K562 (cell line): ENCODE measurements around the gene HMGCL.

ENCODE experiments used
- ATF6 ChIP-seq: sonication (generic); formaldehyde crosslinking; IDR thresholded peaks from 2 replicates; pipeline ENCODE4 v1.4.0; 2020; ENCODE audit warnings: mild to moderate bottlenecking, missing genetic modification reagents
- MYC ChIP-seq, 2 experiments: fragments of 250-450 bp in 1 of 2; sonication (Bioruptor Pico) in 1 of 2; IDR thresholded peaks; 2 replicates each; pipeline versions ENCODE4 v1.5.1 to v1.6.1; 2012 to 2021; ENCODE audit warnings: low read depth in 2 of 2, borderline replicate concordance in 1 of 2, improper control_type of control experiment in 1 of 2, low read length in 1 of 2, mild to moderate bottlenecking in 1 of 2, moderate library complexity in 1 of 2
- POLR2AphosphoS5 ChIP-seq: IDR thresholded peaks from 2 replicates; pipeline ENCODE4 v1.6.1; 2011; ENCODE audit warnings: mild to moderate bottlenecking, low read depth, low read length, moderate library complexity; ENCODE audit not compliant: control insufficient read depth, insufficient read depth
- SOX6 ChIP-seq: fragments of 450-650 bp; IDR thresholded peaks from 2 replicates; pipeline ENCODE4 v1.6.1; 2014; ENCODE audit warnings: mild to moderate bottlenecking

- TF ChIP-seq ATF6 = no peak
- TF ChIP-seq POLR2AphosphoS5 = no peak
- TF ChIP-seq MYC (IDR thresholded peaks at IDR 0.05; ENCODE audit: low read depth, low read length) = no peak
- no peak for TF ChIP-seq MYC (CRISPR knock-in tag; IDR thresholded peaks at IDR 0.05; ENCODE audit: borderline replicate concordance, low read depth)
- TF ChIP-seq SOX6 = no peak
Observed at GRCh38 chr1:23752909-23753308, 72.3 kb downstream of the HMGCL start.
